Measurements from ENCODE around the gene CHST5.

DNA sequence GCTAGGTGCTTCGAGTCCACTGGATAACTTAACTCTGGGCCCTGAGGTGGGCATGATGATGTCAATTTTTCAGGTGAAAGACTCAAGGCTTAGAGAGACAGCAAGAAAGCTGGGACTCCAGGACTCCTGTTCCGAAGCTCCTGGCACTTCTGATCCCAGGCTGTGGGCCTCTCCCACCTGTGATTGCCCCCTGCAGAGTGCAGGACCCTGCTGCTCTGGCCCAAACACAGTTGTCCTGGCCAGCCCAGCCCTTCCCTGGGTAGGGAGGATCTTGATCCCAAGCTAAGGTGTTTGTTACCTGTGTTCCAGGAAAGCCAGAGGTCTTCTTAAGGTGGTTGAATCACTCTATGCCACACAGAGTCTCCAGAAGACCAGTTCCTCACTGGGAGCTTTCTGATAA is 3.1 kb downstream of the CHST5 start:
- no peak for TF ChIP-seq RAD21 (conservative IDR thresholded peaks at IDR 0.05)
- TF ChIP-seq POLR2AphosphoS5 (IDR thresholded peaks at IDR 0.05): no peak
- no peak for TF ChIP-seq CTCF (IDR thresholded peaks at IDR 0.05; ENCODE audit: poor library complexity, severe bottlenecking)
- TF ChIP-seq EZH2 (IDR thresholded peaks at IDR 0.05; ENCODE audit: borderline replicate concordance, insufficient read depth, low read length, poor library complexity, severe bottlenecking): no peak
- no peak for TF ChIP-seq MXI1 (conservative IDR thresholded peaks at IDR 0.05; ENCODE audit: poor library complexity, severe bottlenecking)
- TF ChIP-seq, protein P1, sequence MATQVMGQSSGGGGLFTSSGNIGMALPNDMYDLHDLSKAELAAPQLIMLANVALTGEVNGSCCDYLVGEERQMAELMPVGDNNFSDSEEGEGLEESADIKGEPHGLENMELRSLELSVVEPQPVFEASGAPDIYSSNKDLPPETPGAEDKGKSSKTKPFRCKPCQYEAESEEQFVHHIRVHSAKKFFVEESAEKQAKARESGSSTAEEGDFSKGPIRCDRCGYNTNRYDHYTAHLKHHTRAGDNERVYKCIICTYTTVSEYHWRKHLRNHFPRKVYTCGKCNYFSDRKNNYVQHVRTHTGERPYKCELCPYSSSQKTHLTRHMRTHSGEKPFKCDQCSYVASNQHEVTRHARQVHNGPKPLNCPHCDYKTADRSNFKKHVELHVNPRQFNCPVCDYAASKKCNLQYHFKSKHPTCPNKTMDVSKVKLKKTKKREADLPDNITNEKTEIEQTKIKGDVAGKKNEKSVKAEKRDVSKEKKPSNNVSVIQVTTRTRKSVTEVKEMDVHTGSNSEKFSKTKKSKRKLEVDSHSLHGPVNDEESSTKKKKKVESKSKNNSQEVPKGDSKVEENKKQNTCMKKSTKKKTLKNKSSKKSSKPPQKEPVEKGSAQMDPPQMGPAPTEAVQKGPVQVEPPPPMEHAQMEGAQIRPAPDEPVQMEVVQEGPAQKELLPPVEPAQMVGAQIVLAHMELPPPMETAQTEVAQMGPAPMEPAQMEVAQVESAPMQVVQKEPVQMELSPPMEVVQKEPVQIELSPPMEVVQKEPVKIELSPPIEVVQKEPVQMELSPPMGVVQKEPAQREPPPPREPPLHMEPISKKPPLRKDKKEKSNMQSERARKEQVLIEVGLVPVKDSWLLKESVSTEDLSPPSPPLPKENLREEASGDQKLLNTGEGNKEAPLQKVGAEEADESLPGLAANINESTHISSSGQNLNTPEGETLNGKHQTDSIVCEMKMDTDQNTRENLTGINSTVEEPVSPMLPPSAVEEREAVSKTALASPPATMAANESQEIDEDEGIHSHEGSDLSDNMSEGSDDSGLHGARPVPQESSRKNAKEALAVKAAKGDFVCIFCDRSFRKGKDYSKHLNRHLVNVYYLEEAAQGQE (IDR thresholded peaks at IDR 0.05; ENCODE audit: borderline replicate concordance): no peak
- TF ChIP-seq TAF1 (IDR thresholded peaks at IDR 0.05; ENCODE audit: low read depth): no peak

Measured in neural cell (in vitro differentiated cells).